ENCODE data around the gene SHC4.

- TF ChIP-seq ARID4B (CRISPR knock-in tag; IDR thresholded peaks at IDR 0.05), result no peak
- no peak for TF ChIP-seq MXI1 (IDR thresholded peaks at IDR 0.05; ENCODE audit: low read depth, low read length)
- TF ChIP-seq ZNF282 (CRISPR knock-in tag; IDR thresholded peaks at IDR 0.05), result no peak
- TF ChIP-seq TCF7 (IDR thresholded peaks at IDR 0.05; ENCODE audit: borderline replicate concordance), result no peak
- no peak for TF ChIP-seq CHD2 (IDR thresholded peaks at IDR 0.05; ENCODE audit: low read depth, low read length)
These were observed 135.2 kb downstream of the SHC4 start for GRCh38 chr15:48828471-48828870.

Measured in K562 (cell line).